Right lobe of liver (tissue), 6 donors: ENCODE measurements around the gene TUBB8B. TPM values are rescaled to one million over a fixed set of nuclear protein-coding genes. Genes with fewer than 3 reads are reported as not detected.
"Not testable (repeated sequence)": the region's sequence is repeated elsewhere in the genome, so short reads cannot be mapped to it uniquely, and the experiment has no call there.

Source experiments
- ATAC-seq, 4 donors: fragments of 200-7000 bp; cut with Tn5 transposase; one replicate each; pipeline ENCODE4 v1.9.1; 2020; ENCODE audit warnings: mild to moderate bottlenecking in 4 of 4, moderate library complexity in 4 of 4
- DNase-seq, 3 donors: peaks; one replicate each; pipeline ENCODE4 v3.0.0-alpha.2; 2020
- H3K27ac ChIP-seq, 3 donors: fragments of 200-600 bp; one replicate each; pipeline ENCODE4 v1.8.0; 2022
- H3K27me3 ChIP-seq, 2 donors: fragments of 200-600 bp; one replicate each; pipeline ENCODE4 v1.8.0; 2022
- H3K36me3 ChIP-seq, 4 donors: fragments of 200-600 bp; sonication (generic) in 1 of 4; one replicate each; pipeline versions ENCODE4 v1.5.1 to v1.8.0; 2017 to 2022; ENCODE audit warnings: control low read depth in 1 of 4
- H3K4me1 ChIP-seq, 4 donors: fragments of 200-600 bp; sonication (generic) in 1 of 4; one replicate each; pipeline versions ENCODE4 v1.5.1 to v1.8.0; 2017 to 2022; ENCODE audit warnings: control low read depth in 1 of 4
- H3K4me3 ChIP-seq, 3 donors: fragments of 200-600 bp; one replicate each; pipeline ENCODE4 v1.8.0; 2022
- H3K9me3 ChIP-seq, 4 donors: fragments of 200-600 bp; sonication (generic) in 1 of 4; one replicate each; pipeline versions ENCODE4 v1.5.1 to v1.8.0; 2017 to 2022; ENCODE audit warnings: control low read depth in 1 of 4
- WGBS: methylation state at CpG from one replicate; pipeline ENCODE4 v1.1.6; 2018; ENCODE audit warnings: low coverage, low lambda C conversion rate; ENCODE audit not compliant: insufficient coverage; ENCODE audit errors: missing lambda C conversion rate; 5-methylcytosine and 5-hydroxymethylcytosine counted together
- intact Hi-C, 2 donors: fragments of 100-400 bp; cut with DNase I; formaldehyde crosslinking; loops; one replicate each; pipeline versions ENCODE4 v1.11.2 to v1.14.1; 2022
- long read RNA-seq: library from polyadenylated mRNA; unstranded; transcript quantifications from one replicate; pipeline ENCODE4 v2.0.0, GENCODE V29; 2019
- total RNA-seq, 6 experiments: library from RNA; depleted of rRNA in 2 of 6; stranded (reverse); fragments of >200 nt in 2 of 6; fragmentation: NEBNext Ultra II Directional in 3 of 6; extraction: Animal tissue kit (Norgen Biotek cat#: 25700) in 3 of 6; gene quantifications; one replicate each; pipeline versions ENCODE4 v1.1.0 to v1.2.4, GENCODE V29; 2016 to 2023
- TF ChIP-seq, protein P1 (sequence below), 4 donors: fragments of 200-600 bp in 3 of 4; fragments of 450-650 bp in 1 of 4; IDR thresholded peaks; one replicate each; pipeline versions ENCODE4 v1.5.1 to v1.8.0; 2016 to 2022; ENCODE audit warnings: antibody characterized with exemption in 4 of 4, mild to moderate bottlenecking in 2 of 4
- donor health status: DM: no; HTN: yes; CAD: no.
- donor health status: DM: no; HTN: no; CAD: no.
- donor health status: DM: no; HTN: no; CAD: no.
- donor health status: DM: no; HTN: yes; CAD: no.
- donor health status: DM: no; HTN: yes; CAD: no.

TUBB8B gene
- under 1 TPM in 1 of 6 experiments, not detected in 5; 0.30 TPM for total RNA-seq
- long read RNA-seq: 0 reads

DNA sequence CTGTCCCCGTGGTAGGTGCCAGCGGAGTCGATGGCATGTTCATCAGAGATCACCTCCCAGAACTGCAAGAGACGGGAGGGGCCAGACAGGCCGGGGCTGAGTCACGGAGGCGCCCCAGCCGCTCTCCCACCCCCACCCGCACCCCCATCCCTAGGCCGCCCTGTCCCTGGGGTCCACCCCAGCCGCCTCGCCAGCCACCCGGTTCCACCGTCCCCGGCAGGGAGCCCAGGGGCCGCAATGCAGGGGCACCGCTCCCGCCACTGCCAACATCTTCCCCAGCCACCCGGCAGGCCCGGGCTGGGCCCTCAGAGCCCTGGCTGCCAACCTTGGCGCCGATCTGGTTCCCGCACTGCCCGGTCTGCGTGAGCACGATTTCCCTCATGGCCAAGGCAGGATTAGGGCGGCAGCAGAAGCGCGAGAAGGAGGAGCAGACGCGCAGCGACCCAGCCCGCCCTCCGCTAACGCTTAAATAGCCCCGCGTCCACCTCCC, at the start of gene TUBB8B:
TUBB8B (minus strand) TSS at position 440 of the 490 bp plus-strand sequence; CDS start at position 382, 58 bp downstream.
- H3K27me3 ChIP-seq, DNase-seq, H3K27ac ChIP-seq, intact Hi-C loops, ATAC-seq, H3K9me3 ChIP-seq, H3K4me3 ChIP-seq, H3K4me1 ChIP-seq, H3K36me3 ChIP-seq: not testable (repeated sequence)
- no CpG with 5 or more reads among the region's 37 CpGs for WGBS

DNA sequence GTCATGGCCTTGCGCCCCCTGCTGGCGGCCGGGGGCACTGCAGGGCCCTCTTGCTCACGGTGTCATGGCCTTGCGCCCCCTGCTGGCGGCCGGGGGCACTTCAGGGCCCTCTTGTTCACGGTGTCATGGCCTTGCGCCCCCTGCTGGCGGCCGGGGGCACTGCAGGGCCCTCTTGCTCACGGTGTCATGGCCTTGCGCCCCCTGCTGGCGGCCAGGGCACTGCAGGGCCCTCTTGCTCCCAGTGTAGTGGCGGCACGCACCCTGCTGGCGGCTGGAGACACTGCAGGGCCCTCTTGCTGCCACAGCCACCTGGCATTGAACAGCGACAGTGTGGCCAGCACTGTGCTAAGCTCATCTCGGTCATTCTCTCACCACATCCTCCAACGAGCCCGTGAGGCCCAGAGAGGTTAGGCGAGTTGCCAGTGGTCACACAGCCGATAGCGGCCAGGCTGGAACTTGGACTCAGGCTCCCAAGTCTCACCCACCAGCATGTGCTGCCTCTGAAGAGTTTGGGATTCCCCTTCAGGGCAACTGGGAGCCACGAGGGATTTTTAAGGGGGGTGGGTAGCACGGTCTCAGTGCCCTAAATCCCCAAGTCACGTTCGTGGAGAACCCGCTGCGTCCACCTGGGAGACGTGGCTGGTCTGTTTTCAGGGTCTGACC, 48.0 kb upstream of the TUBB8B start:
- 66% methylated on average over 13 of the region's 31 CpGs for WGBS
- H3K4me3 ChIP-seq, H3K4me1 ChIP-seq, intact Hi-C loops, H3K36me3 ChIP-seq, ATAC-seq, DNase-seq, H3K27me3 ChIP-seq, H3K9me3 ChIP-seq, H3K27ac ChIP-seq: not testable (repeated sequence)
- TF ChIP-seq, protein P1, sequence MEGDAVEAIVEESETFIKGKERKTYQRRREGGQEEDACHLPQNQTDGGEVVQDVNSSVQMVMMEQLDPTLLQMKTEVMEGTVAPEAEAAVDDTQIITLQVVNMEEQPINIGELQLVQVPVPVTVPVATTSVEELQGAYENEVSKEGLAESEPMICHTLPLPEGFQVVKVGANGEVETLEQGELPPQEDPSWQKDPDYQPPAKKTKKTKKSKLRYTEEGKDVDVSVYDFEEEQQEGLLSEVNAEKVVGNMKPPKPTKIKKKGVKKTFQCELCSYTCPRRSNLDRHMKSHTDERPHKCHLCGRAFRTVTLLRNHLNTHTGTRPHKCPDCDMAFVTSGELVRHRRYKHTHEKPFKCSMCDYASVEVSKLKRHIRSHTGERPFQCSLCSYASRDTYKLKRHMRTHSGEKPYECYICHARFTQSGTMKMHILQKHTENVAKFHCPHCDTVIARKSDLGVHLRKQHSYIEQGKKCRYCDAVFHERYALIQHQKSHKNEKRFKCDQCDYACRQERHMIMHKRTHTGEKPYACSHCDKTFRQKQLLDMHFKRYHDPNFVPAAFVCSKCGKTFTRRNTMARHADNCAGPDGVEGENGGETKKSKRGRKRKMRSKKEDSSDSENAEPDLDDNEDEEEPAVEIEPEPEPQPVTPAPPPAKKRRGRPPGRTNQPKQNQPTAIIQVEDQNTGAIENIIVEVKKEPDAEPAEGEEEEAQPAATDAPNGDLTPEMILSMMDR (IDR thresholded peaks at IDR 0.05): peak in 2 of 4 donors; percentile 21

DNA sequence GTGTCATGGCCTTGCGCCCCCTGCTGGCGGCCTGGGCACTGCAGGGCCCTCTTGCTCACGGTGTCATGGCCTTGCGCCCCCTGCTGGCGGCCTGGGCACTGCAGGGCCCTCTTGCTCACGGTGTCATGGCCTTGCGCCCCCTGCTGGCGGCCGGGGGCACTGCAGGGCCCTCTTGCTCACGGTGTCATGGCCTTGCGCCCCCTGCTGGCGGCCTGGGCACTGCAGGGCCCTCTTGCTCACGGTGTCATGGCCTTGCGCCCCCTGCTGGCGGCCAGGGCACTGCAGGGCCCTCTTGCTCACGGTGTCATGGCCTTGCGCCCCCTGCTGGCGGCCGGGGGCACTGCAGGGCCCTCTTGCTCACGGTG, 47.3 kb upstream of the TUBB8B start:
- DNase-seq, ATAC-seq, H3K9me3 ChIP-seq, intact Hi-C loops, H3K36me3 ChIP-seq, H3K4me3 ChIP-seq, H3K27ac ChIP-seq, H3K4me1 ChIP-seq, H3K27me3 ChIP-seq: not testable (repeated sequence)
- no CpG with 5 or more reads among the region's 20 CpGs for WGBS

DNA sequence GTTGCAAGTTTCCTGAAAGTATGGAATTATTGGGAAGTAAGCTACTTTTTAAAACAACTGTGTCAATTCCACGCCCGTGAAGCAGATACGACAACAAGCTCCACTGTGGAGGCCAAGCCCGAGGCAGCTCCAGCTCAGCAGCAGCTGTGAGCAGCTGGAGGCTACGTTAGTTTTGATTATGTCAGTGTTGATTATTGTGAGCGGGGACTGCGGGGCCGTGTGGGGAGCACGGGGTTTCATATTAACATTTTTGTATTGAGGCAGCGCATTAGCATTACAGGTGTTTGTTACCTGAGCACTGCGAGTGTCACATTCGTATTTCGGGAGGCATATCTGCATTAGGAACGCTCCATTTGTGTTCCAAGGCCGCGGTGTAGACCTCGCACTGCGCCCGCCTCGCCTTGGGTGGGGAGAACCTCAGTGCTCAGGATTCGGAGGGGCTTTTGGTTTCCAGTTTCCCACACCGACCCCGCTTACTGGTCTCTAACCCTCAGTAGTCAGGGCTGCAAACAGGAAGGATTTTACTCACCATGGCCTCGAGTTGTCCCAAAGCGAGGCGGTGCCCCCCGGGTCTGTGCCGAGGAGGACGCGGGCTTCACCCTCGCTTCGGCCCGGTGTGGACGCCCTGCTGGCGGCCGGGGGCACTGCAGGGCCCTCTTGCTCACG, 46.8 kb upstream of the TUBB8B start:
- H3K4me3 ChIP-seq, H3K4me1 ChIP-seq, intact Hi-C loops, DNase-seq, H3K36me3 ChIP-seq, H3K9me3 ChIP-seq, H3K27me3 ChIP-seq, H3K27ac ChIP-seq: not testable (repeated sequence)
- WGBS: no CpG with 5 or more reads among the region's 37 CpGs
- ATAC-seq: peak in 1 of 4 donors; percentile 35

DNA sequence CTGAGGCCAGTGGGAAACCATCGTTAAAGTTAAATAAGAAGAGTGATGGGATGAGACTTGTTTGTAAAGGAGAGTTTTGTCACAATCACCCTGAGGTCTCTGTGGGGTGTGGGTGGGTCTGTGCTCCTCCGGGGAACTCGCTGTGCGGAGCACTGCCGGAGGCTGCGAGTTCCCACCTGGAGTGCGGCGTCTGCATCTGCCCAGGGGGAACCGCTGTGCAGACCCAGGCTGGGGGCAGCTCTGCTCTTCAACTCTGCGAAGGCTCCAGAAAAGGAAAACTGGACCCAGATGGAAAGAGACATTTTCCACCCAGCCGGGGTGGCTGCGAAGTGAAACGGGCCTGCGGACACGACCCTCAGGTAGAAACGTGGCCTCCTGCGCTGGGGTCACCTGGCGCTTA, 46.2 kb upstream of the TUBB8B start:
- WGBS: 82% methylated on average over 9 of the region's 18 CpGs
- H3K27me3 ChIP-seq, DNase-seq, H3K27ac ChIP-seq, H3K4me3 ChIP-seq, H3K4me1 ChIP-seq, H3K36me3 ChIP-seq, H3K9me3 ChIP-seq, intact Hi-C loops: not testable (repeated sequence)
- ATAC-seq: peak in 2 of 4 donors; percentile 11 to 49

DNA sequence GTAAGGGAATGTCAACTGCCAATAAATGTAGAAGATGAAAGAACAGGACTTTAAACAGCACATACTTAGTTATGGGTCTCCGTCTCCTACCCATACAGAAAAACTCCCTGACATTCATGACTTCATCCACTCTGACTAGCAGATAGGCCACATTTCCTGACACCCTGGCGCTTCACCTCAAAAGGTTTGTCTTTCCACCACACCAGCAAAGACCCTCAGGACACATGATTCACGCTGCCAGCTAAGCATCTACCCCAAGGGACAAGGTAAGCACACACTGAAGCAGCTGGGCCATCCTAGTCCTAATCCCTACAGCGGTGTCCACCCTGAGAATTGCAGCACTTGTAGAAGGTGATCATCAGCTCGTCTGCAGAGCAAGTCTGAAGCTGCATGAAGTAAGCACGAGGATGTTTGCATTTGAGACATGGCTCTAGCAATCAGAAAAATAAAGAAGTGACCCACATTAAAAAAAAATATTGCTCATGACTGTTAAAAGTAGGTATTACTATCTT, 44.5 kb upstream of the TUBB8B start:
- H3K9me3 ChIP-seq, DNase-seq, H3K27ac ChIP-seq, H3K36me3 ChIP-seq, H3K4me3 ChIP-seq, H3K27me3 ChIP-seq, H3K4me1 ChIP-seq, intact Hi-C loops, ATAC-seq: not testable (repeated sequence)
- 94% methylated on average over 4 of the region's 6 CpGs for WGBS

DNA sequence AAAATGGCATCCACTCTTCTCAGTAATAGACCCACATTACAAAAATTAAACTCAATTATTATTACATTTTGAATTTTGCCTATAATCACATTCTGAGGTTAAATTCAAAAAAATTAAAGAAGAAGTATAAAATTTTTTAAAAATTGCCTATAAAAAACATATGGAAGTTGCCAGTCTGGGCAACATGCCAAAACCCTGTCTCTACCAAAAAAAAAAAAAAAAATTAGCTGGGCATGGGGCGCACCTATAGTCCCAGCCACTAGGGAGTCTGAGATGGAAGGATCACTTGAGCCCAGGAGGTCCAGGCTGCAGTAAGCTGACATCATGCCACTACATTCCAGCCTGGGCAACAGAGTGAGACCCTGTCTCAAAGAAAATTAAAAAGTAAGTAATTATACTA, 42.1 kb upstream of the TUBB8B start:
- intact Hi-C loops, H3K27ac ChIP-seq, DNase-seq, H3K4me1 ChIP-seq, H3K4me3 ChIP-seq, H3K36me3 ChIP-seq, ATAC-seq, H3K27me3 ChIP-seq, H3K9me3 ChIP-seq: not testable (repeated sequence)
- WGBS: 88% methylated on average over 1 of the region's 1 CpG

DNA sequence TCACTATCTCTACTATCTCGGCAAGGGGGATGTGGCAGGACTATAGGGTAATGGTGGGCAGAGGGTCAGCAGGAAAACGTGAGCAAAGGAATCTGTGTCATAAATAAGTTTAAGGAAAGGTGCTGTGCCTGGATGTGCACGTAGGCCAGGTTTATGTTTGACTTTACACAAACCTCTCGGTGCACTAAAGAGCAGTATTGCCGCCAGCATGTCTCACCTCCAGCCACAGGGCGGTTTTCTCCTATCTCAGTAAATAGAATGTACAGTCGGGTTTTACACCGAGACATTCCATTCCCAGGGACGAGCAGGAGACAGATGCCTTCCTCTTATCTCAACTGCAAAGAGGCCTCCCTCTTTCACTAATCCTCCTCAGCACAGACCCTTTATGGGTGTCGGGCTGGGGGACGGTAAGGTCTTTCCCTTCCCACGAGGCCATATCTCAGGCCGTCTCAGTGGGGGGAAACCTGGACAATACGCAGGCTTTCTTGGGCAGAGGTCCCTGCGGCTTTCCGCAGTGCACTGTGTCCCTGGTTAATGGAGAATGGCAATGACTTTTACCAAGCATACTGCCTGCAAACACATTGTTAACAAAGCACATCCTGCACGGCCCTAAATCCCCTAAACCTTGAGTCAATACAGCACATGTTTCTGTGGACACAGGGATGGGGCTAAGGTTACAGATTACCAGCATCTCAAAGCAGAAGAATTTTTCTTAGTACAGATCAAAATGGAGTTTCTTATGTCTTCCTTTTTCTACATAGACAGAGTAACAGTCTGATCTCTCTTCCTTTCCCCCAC, 41.2 kb upstream of the TUBB8B start:
- 70% methylated on average over 10 of the region's 17 CpGs for WGBS
- H3K4me3 ChIP-seq, H3K4me1 ChIP-seq, H3K9me3 ChIP-seq, ATAC-seq, H3K27me3 ChIP-seq, DNase-seq, H3K36me3 ChIP-seq, intact Hi-C loops, H3K27ac ChIP-seq: not testable (repeated sequence)

DNA sequence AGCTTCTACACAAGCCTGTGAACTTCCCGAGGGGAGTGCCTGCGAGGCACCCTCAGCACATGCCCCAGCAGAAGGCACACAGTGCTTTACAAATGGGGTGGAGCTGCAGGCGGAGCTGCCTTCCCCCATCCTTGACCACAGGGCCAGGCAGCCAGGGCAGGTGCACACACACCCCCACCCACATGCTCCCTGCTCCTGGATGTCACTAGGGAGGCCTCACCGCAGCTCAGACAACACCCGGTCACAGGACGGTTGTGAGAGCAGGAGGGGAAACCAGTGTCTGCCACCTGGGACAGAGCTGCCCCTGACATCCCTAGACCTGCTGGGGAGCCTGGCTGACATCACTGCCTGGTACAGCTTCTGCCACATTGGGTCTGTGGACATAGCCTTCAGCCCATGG, 39.7 kb upstream of the TUBB8B start:
- ATAC-seq, H3K4me3 ChIP-seq, H3K27me3 ChIP-seq, H3K27ac ChIP-seq, H3K9me3 ChIP-seq, intact Hi-C loops, H3K4me1 ChIP-seq, H3K36me3 ChIP-seq, DNase-seq: not testable (repeated sequence)
- 67% methylated on average over 1 of the region's 6 CpGs for WGBS

DNA sequence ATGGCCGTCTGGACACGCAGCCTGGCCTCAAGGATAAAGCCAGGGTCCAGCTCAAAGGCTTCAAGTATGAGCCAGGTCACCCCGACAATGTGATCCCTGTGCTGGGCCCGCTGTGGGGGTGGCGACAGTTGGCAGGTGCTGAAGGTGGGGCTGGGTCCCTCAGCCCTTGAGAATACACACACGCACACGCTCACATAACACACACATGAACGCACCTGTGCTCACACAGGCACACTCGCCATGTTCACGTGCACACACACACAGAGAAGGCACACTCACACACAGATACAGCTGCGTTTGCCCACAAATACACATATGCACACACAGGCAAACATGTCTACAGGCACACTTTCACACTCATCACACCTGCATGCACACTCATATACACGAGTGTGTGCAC, 35.4 kb upstream of the TUBB8B start:
- H3K36me3 ChIP-seq, ATAC-seq, H3K4me3 ChIP-seq, H3K27me3 ChIP-seq, intact Hi-C loops, H3K27ac ChIP-seq, H3K9me3 ChIP-seq, H3K4me1 ChIP-seq, DNase-seq: not testable (repeated sequence)
- WGBS: 17% methylated on average over 1 of the region's 12 CpGs
